ENCODE results near the gene DFFB.

Gene DFFB

DNA sequence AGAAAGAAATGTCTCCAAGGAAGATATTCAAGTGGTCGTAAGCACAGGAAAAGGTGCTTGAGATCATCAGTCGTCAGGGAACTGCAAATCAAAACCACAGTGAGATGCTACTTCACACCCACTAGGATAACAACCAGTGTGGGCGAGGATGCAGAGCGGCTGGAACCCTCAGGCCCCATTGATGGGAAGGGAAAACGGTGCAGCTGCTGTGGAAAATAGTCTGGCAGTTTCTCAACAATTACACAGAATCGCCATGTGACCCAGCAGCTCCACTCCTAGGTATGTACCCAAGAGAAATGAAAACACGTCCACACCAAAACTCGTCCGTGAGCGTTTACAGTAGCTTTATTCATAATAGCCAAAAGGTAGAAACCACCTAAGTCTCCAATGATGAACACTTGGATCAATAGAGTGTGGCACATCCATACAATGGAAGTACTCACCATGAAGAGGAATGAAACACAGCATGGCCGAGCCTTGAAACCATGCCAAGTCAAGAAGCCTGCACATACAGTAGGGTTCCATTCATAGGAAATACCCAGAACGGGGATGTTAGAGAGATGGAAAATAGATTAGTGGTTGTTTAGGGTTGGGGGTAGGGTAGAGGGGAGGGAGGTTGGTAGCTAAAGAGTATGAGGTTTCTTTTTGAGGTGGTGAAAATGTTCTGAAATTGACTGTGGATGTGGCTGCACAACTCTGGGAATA lies 6.1 kb downstream of the DFFB start:
- TF ChIP-seq TAF1 (IDR thresholded peaks at IDR 0.05; ENCODE audit: borderline replicate concordance, insufficient read depth, low read length) (no peak), POLR2AphosphoS5 (IDR thresholded peaks at IDR 0.05; ENCODE audit: low read depth, low read length) (no peak), FOXP2 (optimal IDR thresholded peaks at IDR 0.05; ENCODE audit: borderline replicate concordance, extremely low read depth, extremely low read length, insufficient read depth) (no peak), SIN3A (IDR thresholded peaks at IDR 0.05; ENCODE audit: borderline replicate concordance, insufficient read depth, low read length) (no peak)
- TF ChIP-seq, protein P1, sequence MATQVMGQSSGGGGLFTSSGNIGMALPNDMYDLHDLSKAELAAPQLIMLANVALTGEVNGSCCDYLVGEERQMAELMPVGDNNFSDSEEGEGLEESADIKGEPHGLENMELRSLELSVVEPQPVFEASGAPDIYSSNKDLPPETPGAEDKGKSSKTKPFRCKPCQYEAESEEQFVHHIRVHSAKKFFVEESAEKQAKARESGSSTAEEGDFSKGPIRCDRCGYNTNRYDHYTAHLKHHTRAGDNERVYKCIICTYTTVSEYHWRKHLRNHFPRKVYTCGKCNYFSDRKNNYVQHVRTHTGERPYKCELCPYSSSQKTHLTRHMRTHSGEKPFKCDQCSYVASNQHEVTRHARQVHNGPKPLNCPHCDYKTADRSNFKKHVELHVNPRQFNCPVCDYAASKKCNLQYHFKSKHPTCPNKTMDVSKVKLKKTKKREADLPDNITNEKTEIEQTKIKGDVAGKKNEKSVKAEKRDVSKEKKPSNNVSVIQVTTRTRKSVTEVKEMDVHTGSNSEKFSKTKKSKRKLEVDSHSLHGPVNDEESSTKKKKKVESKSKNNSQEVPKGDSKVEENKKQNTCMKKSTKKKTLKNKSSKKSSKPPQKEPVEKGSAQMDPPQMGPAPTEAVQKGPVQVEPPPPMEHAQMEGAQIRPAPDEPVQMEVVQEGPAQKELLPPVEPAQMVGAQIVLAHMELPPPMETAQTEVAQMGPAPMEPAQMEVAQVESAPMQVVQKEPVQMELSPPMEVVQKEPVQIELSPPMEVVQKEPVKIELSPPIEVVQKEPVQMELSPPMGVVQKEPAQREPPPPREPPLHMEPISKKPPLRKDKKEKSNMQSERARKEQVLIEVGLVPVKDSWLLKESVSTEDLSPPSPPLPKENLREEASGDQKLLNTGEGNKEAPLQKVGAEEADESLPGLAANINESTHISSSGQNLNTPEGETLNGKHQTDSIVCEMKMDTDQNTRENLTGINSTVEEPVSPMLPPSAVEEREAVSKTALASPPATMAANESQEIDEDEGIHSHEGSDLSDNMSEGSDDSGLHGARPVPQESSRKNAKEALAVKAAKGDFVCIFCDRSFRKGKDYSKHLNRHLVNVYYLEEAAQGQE (IDR thresholded peaks at IDR 0.05; ENCODE audit: insufficient read depth in 1 of 2, low read depth in 2 of 2, low read length in 2 of 2): no peak

DNA sequence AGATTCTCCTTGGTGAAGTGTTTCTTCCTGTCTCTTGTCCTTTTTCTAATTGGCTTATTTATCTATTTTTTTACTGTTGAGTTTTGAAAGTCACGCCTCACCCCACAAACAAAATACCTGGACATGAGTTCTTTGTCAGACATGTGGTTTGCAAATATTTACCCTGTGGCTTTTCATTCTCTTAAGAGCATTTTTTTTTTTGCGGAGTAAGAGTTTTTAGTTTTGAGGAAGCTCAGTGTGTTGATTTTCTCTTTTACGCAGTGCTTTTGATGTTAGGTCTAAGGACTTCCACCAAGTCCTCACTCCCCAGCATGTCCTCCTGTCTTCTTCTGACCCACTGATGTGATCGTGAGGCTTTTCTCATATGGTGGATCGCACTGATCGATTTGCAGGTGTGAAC lies 7.6 kb downstream of the DFFB start:
- TF ChIP-seq TAF1 (IDR thresholded peaks at IDR 0.05; ENCODE audit: borderline replicate concordance, insufficient read depth, low read length) (no peak), FOXP2 (optimal IDR thresholded peaks at IDR 0.05; ENCODE audit: borderline replicate concordance, extremely low read depth, extremely low read length, insufficient read depth) (no peak), POLR2AphosphoS5 (IDR thresholded peaks at IDR 0.05; ENCODE audit: low read depth, low read length) (no peak), SIN3A (IDR thresholded peaks at IDR 0.05; ENCODE audit: borderline replicate concordance, insufficient read depth, low read length) (no peak)
- TF ChIP-seq, protein P1 (IDR thresholded peaks at IDR 0.05; ENCODE audit: insufficient read depth in 1 of 2, low read depth in 2 of 2, low read length in 2 of 2): no peak

DNA sequence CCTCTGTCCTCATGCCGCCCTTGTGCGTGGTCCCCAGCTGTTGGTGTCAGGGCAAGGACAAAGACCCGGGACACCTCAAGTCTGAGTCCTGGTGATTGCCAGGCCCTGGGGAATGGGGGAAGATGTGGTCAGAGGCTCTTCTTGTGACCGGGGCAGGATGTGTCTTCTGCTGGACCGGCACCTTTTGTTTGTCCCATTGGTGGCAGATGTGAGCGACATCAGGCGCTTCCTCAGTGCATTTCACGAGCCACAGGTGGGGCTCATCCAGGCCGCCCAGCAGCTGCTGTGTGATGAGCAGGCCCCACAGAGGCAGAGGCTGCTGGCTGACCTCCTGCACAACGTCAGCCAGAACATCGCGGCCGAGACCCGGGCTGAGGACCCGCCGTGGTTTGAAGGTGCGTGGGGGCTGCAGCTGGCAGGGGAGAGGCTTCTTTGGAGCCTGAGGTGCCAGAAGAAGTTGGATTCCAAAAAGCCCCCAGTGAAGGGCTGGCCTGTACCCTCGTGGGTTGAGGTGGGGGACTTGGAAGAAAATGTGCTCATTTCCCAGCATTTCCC lies 8.4 kb downstream of the DFFB start:
- TF ChIP-seq TAF1 (IDR thresholded peaks at IDR 0.05; ENCODE audit: borderline replicate concordance, insufficient read depth, low read length) (no peak), POLR2AphosphoS5 (IDR thresholded peaks at IDR 0.05; ENCODE audit: low read depth, low read length) (no peak), FOXP2 (optimal IDR thresholded peaks at IDR 0.05; ENCODE audit: borderline replicate concordance, extremely low read depth, extremely low read length, insufficient read depth) (no peak), SIN3A (IDR thresholded peaks at IDR 0.05; ENCODE audit: borderline replicate concordance, insufficient read depth, low read length) (no peak)
- TF ChIP-seq, protein P1 (IDR thresholded peaks at IDR 0.05; ENCODE audit: insufficient read depth in 1 of 2, low read depth in 2 of 2, low read length in 2 of 2): no peak

DNA sequence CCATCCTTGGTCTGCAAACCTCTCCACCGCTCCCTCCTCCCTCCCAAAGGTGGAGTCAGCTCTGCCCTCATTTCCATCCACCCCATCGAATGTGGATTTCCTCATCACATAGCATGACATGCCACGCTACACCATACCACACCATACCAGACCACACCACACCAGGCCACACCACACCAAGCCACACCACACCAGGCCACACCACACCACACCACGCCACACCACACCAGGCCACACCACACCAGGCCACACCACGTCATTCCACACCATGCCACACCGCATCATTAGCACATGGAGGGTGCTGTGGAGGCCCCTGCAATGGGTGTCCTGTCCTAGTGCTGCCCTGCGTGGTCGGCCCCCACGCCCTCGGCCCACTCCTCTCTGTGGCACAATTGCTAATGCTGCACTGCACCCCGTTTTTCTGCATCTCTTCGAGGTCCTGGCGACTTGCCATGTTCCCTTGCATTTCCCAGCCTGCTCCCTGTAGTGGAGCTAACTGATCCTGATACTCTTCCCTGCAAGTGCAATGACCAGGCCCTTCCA lies 11.3 kb downstream of the DFFB start:
- no peak for TF ChIP-seq SIN3A (IDR thresholded peaks at IDR 0.05; ENCODE audit: borderline replicate concordance, insufficient read depth, low read length)
- no peak for TF ChIP-seq TAF1 (IDR thresholded peaks at IDR 0.05; ENCODE audit: borderline replicate concordance, insufficient read depth, low read length)
- TF ChIP-seq POLR2AphosphoS5 (IDR thresholded peaks at IDR 0.05; ENCODE audit: low read depth, low read length): no peak
- TF ChIP-seq FOXP2 (optimal IDR thresholded peaks at IDR 0.05; ENCODE audit: borderline replicate concordance, extremely low read depth, extremely low read length, insufficient read depth): no peak
- TF ChIP-seq, protein P1 (IDR thresholded peaks at IDR 0.05; ENCODE audit: insufficient read depth in 1 of 2, low read depth in 2 of 2, low read length in 2 of 2): no peak
